Left forelimb (tissue), 1 donor: Measurements from ENCODE around the gene UQCRQ.
A peak's percentile ranks its signal among the peaks of the same experiment; 100 is the strongest.

Source experiments
- DNase-seq: peaks from one replicate; pipeline ENCODE4 v3.0.0-alpha.2; 2018; ENCODE audit warnings: low spot score

Gene UQCRQ

DNA sequence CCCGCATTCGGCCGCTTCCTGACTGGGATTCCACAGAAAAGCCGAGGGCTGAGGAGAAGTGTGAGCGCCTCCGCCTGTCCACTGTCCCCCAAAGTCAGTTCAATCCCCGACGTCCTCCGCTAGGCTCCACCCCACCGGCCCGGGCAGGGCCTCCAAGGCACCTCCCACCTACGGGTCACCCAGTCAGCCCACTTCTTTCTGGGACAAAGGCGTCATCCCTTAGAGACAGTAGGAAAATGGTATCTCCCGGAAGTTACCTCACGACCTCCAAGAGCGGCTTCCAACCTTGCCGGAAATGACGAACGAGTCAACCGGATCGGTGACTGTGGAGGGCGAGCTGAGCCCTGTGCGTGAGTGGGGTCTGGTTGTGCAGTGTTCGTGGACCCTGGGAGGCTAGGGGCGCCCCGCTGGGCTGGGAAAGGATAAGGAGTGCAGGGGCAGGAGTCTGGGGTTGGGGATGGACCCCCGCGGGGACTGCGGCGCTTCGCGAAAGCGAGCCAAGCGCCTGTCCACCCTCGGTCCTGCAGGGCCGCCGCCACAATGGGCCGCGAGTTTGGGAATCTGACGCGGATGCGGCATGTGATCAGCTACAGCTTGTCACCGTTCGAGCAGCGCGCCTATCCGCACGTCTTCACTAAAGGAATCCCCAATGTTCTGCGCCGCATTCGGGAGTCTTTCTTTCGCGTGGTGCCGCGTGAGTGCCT, at the start of gene UQCRQ, which contains the start of gene GDF9:
Gene UQCRQ (plus strand): TSS at position 301 of the 704 bp plus-strand sequence. CDS start 240 bp downstream, at position 541.
Gene GDF9 (minus strand): TSS at position 128 of the 704 bp plus-strand sequence. CDS start 1,936 bp downstream, outside the sequence.
- DNase-seq: peak; percentile 97

- no peak for DNase-seq
Observed at GRCh38 chr5:132817011-132817410, 49.4 kb upstream of the UQCRQ start.

- no peak for DNase-seq
Observed at GRCh38 chr5:132819468-132819867, 47.0 kb upstream of the UQCRQ start.

DNA sequence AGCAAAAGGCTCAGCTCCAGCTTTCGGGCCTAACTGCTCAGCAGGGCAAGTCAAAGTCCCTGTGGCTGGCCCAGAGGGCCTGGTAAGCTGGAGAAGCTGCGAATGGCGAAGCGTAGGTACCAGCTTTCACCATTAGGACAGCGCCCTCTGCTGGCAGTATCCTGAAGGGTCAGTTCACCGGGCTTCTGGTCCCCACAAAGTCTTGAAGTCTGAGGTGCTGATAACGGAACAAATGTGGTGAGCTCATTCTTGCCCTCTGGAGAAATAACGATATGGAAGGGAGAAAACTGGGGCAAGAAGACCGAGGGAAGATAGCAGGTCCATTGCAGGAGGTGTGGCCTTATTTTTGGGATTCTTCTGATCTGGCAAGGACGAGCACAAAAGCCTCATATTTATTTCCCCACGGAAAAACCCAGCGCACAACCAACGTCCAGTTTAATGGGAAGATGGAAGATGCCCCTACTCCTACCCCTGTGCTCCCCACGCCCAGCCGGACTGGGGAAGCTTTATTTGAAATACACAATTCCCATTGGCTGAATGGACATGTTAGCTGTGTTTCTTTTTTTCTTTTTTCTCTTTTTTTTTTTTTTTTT, 46.2 kb upstream of the UQCRQ start:
- no peak for DNase-seq

GRCh38 chr5:132821350-132821749, 45.1 kb upstream of the UQCRQ start:
- DNase-seq: no peak

GRCh38 chr5:132821791-132822190, 44.7 kb upstream of the UQCRQ start:
- DNase-seq: no peak

DNA sequence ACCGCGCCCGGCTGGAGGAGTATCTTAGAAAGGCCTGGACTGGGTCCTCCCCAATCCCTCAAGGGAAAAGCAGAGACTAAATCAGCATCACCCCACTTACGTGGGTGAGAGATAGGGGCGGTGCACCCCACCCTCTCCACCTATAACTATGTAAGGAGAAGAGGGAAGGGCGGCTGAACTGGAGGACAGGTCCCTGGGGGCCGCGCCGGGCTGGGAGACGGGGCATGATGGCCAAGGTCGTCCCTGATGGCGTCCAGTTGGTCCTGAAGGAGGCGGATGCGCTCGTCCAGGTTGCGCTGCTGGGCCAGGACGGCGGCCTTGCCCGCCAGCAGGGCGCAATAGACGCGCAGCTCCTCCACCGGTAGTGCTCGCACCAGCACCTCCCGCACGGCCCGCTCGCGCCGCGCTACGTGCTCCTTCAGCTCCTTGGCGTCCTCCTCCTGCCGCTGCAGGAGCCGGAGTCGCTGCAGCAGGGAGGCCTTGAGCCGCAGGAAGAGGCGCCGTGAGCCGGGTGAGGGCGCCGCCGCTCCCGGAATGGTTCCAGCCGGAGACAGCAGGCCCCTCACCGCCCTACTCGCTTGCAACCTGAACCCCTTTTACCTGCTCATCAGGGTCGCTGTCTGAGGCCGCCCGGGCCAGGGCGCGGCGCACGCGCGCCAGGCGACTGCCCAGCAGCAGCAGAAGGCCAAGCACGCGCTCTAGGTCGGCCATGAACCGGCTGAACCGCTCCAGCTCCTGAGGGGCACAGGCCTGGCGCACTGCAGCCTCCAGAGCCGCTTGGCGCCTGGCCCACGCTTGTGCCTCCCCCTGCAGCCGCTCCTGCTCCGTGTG, 43.6 kb upstream of the UQCRQ start:
- DNase-seq: no peak

- DNase-seq: no peak
Observed at GRCh38 chr5:132823481-132824050, 42.9 kb upstream of the UQCRQ start.

GRCh38 chr5:132824426-132824825, 42.0 kb upstream of the UQCRQ start:
- no peak for DNase-seq

DNA sequence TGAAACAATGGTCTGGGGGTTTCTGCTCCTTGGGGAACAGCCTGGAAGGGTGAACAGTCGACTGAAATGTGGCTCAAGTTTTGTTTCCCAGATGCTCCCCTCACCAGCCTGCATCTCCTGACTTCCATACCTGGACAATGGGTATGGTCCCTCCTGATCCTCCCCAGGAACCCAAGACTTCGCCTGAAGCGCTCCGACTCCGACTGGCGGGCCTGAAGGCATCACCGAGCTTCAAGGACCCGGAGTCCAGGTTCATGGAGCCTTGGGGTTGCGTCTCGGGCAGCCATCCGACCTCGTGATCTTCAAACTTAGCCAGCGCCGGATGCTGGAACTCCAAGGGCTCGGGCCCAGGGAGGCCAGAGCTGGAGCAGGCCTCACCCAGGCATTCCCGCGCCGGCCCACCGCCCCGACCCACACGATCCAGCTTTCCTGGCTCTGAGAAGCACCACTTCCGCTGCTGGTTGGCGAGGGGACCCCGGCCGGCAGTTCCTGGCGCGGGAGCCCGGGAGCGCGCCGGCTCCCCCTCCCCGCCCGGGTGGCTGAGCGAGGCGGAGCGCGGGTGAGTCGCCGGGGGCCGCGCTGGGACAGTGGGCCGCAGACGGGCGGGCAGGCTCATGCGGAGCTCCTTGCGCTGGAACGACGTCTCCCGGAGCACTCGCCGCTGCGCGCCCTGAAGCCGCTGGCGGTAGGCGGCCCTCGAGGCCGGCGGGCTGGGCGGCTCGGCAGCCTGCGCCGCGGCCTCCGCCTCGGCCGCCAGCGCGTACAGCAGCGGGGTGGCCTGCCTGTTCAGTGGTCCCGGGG, 41.2 kb upstream of the UQCRQ start:
- DNase-seq: no peak

GRCh38 chr5:132825834-132826391, 40.5 kb upstream of the UQCRQ start:
- no peak for DNase-seq

GRCh38 chr5:132826424-132827082, 39.9 kb upstream of the UQCRQ start:
- no peak for DNase-seq

DNA sequence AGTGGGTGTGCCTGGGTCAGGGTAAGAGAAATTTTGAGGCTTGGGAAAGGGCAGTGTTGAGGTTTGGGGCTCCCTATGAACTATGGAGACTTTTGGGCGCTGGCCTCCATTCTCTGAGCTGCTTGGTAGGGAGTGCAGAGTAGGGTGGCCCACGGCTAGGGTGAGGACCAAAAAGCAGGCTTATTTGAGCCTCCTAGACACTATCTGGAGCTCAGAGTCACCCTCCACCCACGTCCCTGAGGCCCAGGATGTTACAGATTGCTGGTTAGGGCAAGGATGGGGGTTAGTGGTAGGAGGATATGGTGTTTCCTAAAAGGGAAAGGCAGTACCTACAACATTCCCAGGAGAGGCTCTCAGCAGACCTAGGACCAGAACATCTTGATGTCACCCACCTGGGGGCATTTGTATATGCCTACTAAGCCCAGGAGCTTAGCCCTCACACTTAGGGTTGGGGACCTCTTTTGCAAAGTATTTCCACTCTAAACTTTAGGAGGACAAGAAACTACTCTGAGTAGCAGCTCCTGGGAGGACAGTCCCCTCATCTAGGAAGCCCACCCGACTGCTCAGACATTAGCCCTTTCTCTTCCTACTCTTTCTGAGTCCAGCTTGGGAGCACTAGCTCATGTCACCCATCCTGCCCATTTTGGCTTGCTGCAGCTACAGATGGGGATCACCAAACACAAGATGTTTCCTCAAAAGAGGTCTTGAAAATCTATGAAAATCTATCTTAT, 38.3 kb upstream of the UQCRQ start:
- DNase-seq: no peak

- no peak for DNase-seq
Observed at GRCh38 chr5:132828846-132829494, 37.5 kb upstream of the UQCRQ start.

- peak; percentile 82 for DNase-seq
Observed at GRCh38 chr5:132829742-132830435, 36.6 kb upstream of the UQCRQ start.

GRCh38 chr5:132830436-132831094, 35.9 kb upstream of the UQCRQ start, which contains the start of gene SHROOM1:
SHROOM1 (minus strand) TSS chr5:132830647; CDS start chr5:132826140, 4,507 bp downstream.
- DNase-seq: no peak

- DNase-seq: no peak
Observed at GRCh38 chr5:132831095-132831860, 35.2 kb upstream of the UQCRQ start.
